Astrocyte (in vitro differentiated cells and primary cell): ENCODE measurements around the gene BMS1.

ENCODE experiments used
- CTCF ChIP-seq: IDR thresholded peaks from 2 replicates; pipeline ENCODE4 v1.5.1; 2011; ENCODE audit warnings: low read depth, mild to moderate bottlenecking, inconsistent platforms, low read length, moderate library complexity; ENCODE audit not compliant: insufficient read depth
- EZH2 ChIP-seq: IDR thresholded peaks from 2 replicates; pipeline ENCODE4 v1.6.1; 2012; ENCODE audit warnings: mild to moderate bottlenecking, low read length, inconsistent platforms; ENCODE audit not compliant: insufficient read depth

GRCh38 chr10:42744134-42744701 lies 38.4 kb upstream of the BMS1 start:
- no peak for TF ChIP-seq CTCF
- TF ChIP-seq EZH2: no peak
